IgD-negative memory B cell (primary cell): Measurements from ENCODE around the gene CDH12. TPM values are rescaled to one million over a fixed set of nuclear protein-coding genes. Genes with fewer than 3 reads are reported as not detected.
"Not testable (repeated sequence)": the region's sequence is repeated elsewhere in the genome, so short reads cannot be mapped to it uniquely, and the experiment has no call there.

ENCODE experiments used
- H3K27ac Mint-ChIP-seq, 3 donors: one replicate each; pipeline ENCODE4 v1.8.0; 2020 to 2022; ENCODE audit warnings: mild to moderate bottlenecking in 3 of 3, mixed read lengths in 3 of 3, moderate library complexity in 1 of 3
- H3K27me3 Mint-ChIP-seq: one replicate; pipeline ENCODE4 v1.8.0; 2021; ENCODE audit warnings: mixed read lengths
- H3K36me3 Mint-ChIP-seq: one replicate; pipeline ENCODE4 v1.8.0; 2020; ENCODE audit warnings: mild to moderate bottlenecking, mixed read lengths
- H3K4me1 Mint-ChIP-seq, 3 donors: one replicate each; pipeline ENCODE4 v1.8.0; 2020 to 2022; ENCODE audit warnings: mixed read lengths in 3 of 3, mild to moderate bottlenecking in 1 of 3
- H3K4me3 Mint-ChIP-seq, 4 donors: one replicate each; pipeline ENCODE4 v1.8.0; 2020 to 2022; ENCODE audit warnings: mild to moderate bottlenecking in 4 of 4, mixed read lengths in 4 of 4, moderate library complexity in 3 of 4
- H3K9me3 Mint-ChIP-seq, 3 donors: one replicate each; pipeline ENCODE4 v1.8.0; 2020 to 2021; ENCODE audit warnings: mixed read lengths in 3 of 3, mild to moderate bottlenecking in 1 of 3
- polyA plus RNA-seq: library from polyadenylated mRNA; unstranded; fragments of 300-500 nt; fragmentation: Illumina TruSeq; gene quantifications from one replicate; pipeline ENCODE4 v1.2.3, GENCODE V29; 2021

The CDH12 gene
- polyA plus RNA-seq, 1 donor from 2014 or later: not detected

- not testable (repeated sequence) for H3K9me3 Mint-ChIP-seq, H3K36me3 Mint-ChIP-seq, H3K27ac Mint-ChIP-seq, H3K27me3 Mint-ChIP-seq, H3K4me3 Mint-ChIP-seq, H3K4me1 Mint-ChIP-seq
Measured at GRCh38 chr5:22156953-22157352, 696.2 kb downstream of the CDH12 start.

GRCh38 chr5:22154779-22155178 lies 698.4 kb downstream of the CDH12 start:
- H3K4me1 Mint-ChIP-seq, H3K27ac Mint-ChIP-seq, H3K36me3 Mint-ChIP-seq, H3K9me3 Mint-ChIP-seq, H3K27me3 Mint-ChIP-seq, H3K4me3 Mint-ChIP-seq: not testable (repeated sequence)

- not testable (repeated sequence) for H3K4me3 Mint-ChIP-seq, H3K9me3 Mint-ChIP-seq, H3K27ac Mint-ChIP-seq, H3K27me3 Mint-ChIP-seq, H3K36me3 Mint-ChIP-seq, H3K4me1 Mint-ChIP-seq
Measured at GRCh38 chr5:22151801-22152200, 701.3 kb downstream of the CDH12 start.

GRCh38 chr5:22140418-22140817 lies 712.7 kb downstream of the CDH12 start:
- not testable (repeated sequence) for H3K27ac Mint-ChIP-seq, H3K9me3 Mint-ChIP-seq, H3K4me1 Mint-ChIP-seq, H3K4me3 Mint-ChIP-seq, H3K27me3 Mint-ChIP-seq, H3K36me3 Mint-ChIP-seq

GRCh38 chr5:22139662-22140300 lies 713.4 kb downstream of the CDH12 start:
- H3K27me3 Mint-ChIP-seq, H3K4me1 Mint-ChIP-seq, H3K9me3 Mint-ChIP-seq, H3K36me3 Mint-ChIP-seq, H3K27ac Mint-ChIP-seq, H3K4me3 Mint-ChIP-seq: not testable (repeated sequence)

- H3K27ac Mint-ChIP-seq: no peak overlapping the region
- H3K4me3 Mint-ChIP-seq: no peak overlapping the region
- no peaks in the 10 kb centered on the region for H3K4me1 Mint-ChIP-seq
- H3K9me3 Mint-ChIP-seq: peaks cover 0 to 3% (median 0%) of the 10 kb centered on the region in 3 donors
- H3K36me3 Mint-ChIP-seq: no peaks in the 10 kb centered on the region
- H3K27me3 Mint-ChIP-seq: no peaks in the 10 kb centered on the region
Measured at GRCh38 chr5:22111320-22111719, 741.8 kb downstream of the CDH12 start.

GRCh38 chr5:22109315-22109714 lies 743.8 kb downstream of the CDH12 start:
- Mint-ChIP-seq H3K27me3 (no peaks in the 10 kb centered on the region), H3K27ac (no peak overlapping the region), H3K9me3 (peaks cover 0 to 3% (median 0%) of the 10 kb centered on the region in 3 donors), H3K4me1 (no peaks in the 10 kb centered on the region), H3K36me3 (no peaks in the 10 kb centered on the region), H3K4me3 (no peak overlapping the region)

- H3K9me3 Mint-ChIP-seq: peaks cover 0 to 3% (median 0%) of the 10 kb centered on the region in 3 donors
- H3K4me1 Mint-ChIP-seq: no peaks in the 10 kb centered on the region
- no peak overlapping the region for H3K27ac Mint-ChIP-seq
- no peaks in the 10 kb centered on the region for H3K27me3 Mint-ChIP-seq
- H3K36me3 Mint-ChIP-seq: no peaks in the 10 kb centered on the region
- H3K4me3 Mint-ChIP-seq: no peak overlapping the region
Measured at GRCh38 chr5:22108545-22108944, 744.6 kb downstream of the CDH12 start.

GRCh38 chr5:22102823-22103359 lies 750.3 kb downstream of the CDH12 start:
- Mint-ChIP-seq H3K4me3 (no peak overlapping the region), H3K9me3 (no peaks in the 10 kb centered on the region), H3K36me3 (no peaks in the 10 kb centered on the region), H3K4me1 (no peaks in the 10 kb centered on the region), H3K27ac (no peak overlapping the region), H3K27me3 (no peaks in the 10 kb centered on the region)

- Mint-ChIP-seq H3K4me3 (no peak overlapping the region), H3K4me1 (no peaks in the 10 kb centered on the region), H3K27me3 (no peaks in the 10 kb centered on the region), H3K36me3 (no peaks in the 10 kb centered on the region), H3K9me3 (peaks cover 0 to 2% (median 1%) of the 10 kb centered on the region in 3 donors), H3K27ac (no peak overlapping the region)
Measured at GRCh38 chr5:22088517-22088916, 764.6 kb downstream of the CDH12 start.

- Mint-ChIP-seq H3K27ac (no peak overlapping the region), H3K4me3 (no peak overlapping the region), H3K27me3 (no peaks in the 10 kb centered on the region), H3K36me3 (no peaks in the 10 kb centered on the region), H3K9me3 (peaks cover 0 to 3% (median 0%) of the 10 kb centered on the region in 3 donors), H3K4me1 (no peaks in the 10 kb centered on the region)
Measured at GRCh38 chr5:22079566-22079965, 773.6 kb downstream of the CDH12 start.

- no peaks in the 10 kb centered on the region for H3K36me3 Mint-ChIP-seq
- peaks cover 0 to 3% (median 0%) of the 10 kb centered on the region in 3 donors for H3K9me3 Mint-ChIP-seq
- H3K4me3 Mint-ChIP-seq: no peak overlapping the region
- H3K4me1 Mint-ChIP-seq: no peaks in the 10 kb centered on the region
- no peaks in the 10 kb centered on the region for H3K27me3 Mint-ChIP-seq
- H3K27ac Mint-ChIP-seq: no peak overlapping the region
Measured at GRCh38 chr5:22079002-22079401, 774.1 kb downstream of the CDH12 start.

- Mint-ChIP-seq H3K27ac (no peak overlapping the region), H3K4me1 (no peaks in the 10 kb centered on the region)
Measured at GRCh38 chr5:22076586-22076985, 776.6 kb downstream of the CDH12 start.

GRCh38 chr5:22070186-22070728 lies 782.9 kb downstream of the CDH12 start:
- no peak overlapping the region for H3K27ac Mint-ChIP-seq
- no peaks in the 10 kb centered on the region for H3K27me3 Mint-ChIP-seq
- no peaks in the 10 kb centered on the region for H3K4me1 Mint-ChIP-seq
- no peak overlapping the region for H3K4me3 Mint-ChIP-seq
- H3K36me3 Mint-ChIP-seq: no peaks in the 10 kb centered on the region
- H3K9me3 Mint-ChIP-seq: peaks cover 3 to 10% (median 4%) of the 10 kb centered on the region in 3 donors

More at GRCh38 chr5:22076586-22076985, 776.6 kb downstream of the CDH12 start:
- H3K36me3 Mint-ChIP-seq: no peaks in the 10 kb centered on the region
- H3K27me3 Mint-ChIP-seq: no peaks in the 10 kb centered on the region
- no peak overlapping the region for H3K4me3 Mint-ChIP-seq
- H3K9me3 Mint-ChIP-seq: peaks cover 0 to 3% (median 0%) of the 10 kb centered on the region in 3 donors

GRCh38 chr5:22063717-22064116 lies 789.4 kb downstream of the CDH12 start:
- Mint-ChIP-seq H3K9me3 (peaks cover 2 to 4% (median 4%) of the 10 kb centered on the region in 3 donors), H3K27ac (no peak overlapping the region), H3K4me1 (no peaks in the 10 kb centered on the region), H3K27me3 (no peaks in the 10 kb centered on the region), H3K36me3 (no peaks in the 10 kb centered on the region), H3K4me3 (no peak overlapping the region)

- H3K27me3 Mint-ChIP-seq: no peaks in the 10 kb centered on the region
Measured at GRCh38 chr5:22058620-22059019, 794.5 kb downstream of the CDH12 start.

More at GRCh38 chr5:22058620-22059019, 794.5 kb downstream of the CDH12 start:
- Mint-ChIP-seq H3K36me3 (no peaks in the 10 kb centered on the region), H3K27ac (no peak overlapping the region), H3K9me3 (peaks cover 0 to 6% (median 0%) of the 10 kb centered on the region in 3 donors), H3K4me1 (no peaks in the 10 kb centered on the region), H3K4me3 (no peak overlapping the region)
